SW480 (cell line): Measurements from ENCODE around the gene ZNF142.

Source experiments
- DNase-seq: peaks from one replicate; pipeline ENCODE4 v3.0.0-alpha.2; 2016; ENCODE audit warnings: low spot score

The ZNF142 gene

DNA sequence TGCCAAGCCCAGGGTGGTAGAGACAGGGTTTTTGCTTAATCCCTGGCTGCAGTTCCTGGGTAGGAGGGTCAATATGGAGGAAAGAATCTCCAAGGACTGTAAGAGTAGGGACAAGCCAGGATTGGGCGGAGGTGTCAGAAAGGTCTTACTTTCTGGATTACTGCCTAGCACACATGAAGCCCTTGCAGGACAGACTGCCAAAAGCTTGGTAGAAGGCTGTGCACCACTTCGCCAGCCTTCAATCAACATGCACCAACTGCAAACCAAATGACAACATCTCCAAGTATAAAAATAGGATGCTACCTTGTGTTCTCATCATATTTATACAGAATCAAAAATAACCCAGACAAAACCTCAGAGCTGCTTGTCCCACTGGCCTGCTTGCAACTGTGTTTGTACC lies 3.7 kb downstream of the ZNF142 start:
- DNase-seq, result no peak

DNA sequence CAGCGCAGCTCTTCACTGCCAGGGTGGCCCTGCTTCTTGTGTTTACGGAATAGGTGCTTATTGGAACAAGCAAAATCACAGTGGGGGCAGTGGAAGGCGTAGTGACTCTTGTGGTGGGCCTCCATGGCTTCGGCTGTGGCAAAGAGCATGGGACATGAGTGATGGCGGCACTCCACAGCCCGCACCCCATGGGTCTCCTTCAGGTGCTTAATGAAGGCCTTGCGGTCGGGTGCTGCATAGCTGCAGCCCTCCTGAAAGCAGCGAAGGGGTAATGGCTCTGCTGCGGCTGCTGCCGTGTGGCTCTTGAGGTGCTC lies 10.7 kb downstream of the ZNF142 start:
- no peak for DNase-seq

DNA sequence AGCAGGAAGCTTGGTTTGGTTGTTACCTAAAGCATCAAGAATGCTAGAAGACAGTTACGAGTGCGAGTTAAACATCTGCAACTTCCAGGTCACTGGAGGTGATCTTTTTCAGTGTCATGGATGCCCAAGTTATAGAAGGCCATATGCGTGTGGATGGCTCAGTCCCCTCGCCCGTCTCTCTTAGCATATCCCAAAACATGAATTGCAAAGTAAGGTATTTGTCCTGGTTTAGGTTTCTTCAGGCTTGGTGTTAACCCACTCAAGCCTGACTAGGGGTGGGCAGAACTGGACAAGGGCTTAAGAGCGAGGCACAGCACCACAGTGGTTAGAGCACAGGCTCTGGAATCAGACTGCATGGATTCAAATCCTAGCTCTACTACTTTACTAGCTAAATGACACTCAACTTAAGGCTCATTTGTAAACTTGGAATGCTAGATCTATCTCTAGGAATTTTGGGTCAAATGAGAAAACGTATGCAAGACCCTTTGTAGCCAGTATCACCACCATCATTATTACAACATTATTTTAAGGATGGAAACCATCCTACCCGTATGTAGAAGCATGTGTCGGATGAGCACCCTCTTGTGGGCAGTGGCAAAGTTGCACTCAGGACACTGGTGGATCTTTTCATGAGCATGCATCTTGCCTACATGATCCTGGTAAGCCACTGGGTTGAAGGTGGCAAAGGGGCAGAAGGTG lies 11.2 kb downstream of the ZNF142 start:
- peak; percentile 48 for DNase-seq

DNA sequence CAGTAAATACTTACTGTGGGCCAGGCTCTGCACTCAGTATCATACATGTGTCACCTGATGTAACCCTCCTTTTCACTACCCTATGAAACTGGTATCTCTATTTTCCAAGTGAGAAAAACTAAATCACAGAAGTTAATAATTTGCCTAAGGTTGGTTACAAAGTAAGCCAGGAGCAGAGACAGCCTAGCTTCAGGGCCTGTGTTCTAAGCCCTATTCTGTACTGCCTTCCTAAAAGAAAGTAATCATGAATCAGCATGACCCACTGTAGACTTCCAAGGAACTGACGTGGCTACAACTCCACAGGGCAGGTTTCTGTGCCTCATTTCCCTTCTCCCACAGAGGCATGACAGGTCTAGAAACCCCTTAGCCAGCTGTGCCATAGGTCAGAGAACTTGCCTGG lies 14.3 kb downstream of the ZNF142 start:
- DNase-seq, result no peak

DNA sequence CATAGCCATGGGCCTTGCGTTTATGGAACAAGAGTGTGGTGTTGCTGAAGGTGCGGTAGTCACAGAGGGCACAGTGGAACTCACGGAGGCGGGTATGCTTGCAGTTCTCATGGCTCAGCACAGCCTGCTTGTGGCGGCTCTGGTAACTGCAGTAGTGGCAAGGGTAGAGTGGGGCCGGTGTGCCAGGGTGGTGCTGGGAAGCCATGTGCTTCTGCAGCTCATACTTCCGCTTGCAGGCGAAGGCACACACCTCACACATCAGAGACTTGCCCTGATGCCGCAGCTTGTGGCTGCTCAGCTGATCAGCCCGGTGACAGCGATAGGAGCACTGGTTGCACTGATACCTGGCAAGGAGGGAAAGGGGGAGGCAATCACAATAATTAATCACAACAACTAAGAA lies 14.7 kb downstream of the ZNF142 start:
- no peak for DNase-seq

DNA sequence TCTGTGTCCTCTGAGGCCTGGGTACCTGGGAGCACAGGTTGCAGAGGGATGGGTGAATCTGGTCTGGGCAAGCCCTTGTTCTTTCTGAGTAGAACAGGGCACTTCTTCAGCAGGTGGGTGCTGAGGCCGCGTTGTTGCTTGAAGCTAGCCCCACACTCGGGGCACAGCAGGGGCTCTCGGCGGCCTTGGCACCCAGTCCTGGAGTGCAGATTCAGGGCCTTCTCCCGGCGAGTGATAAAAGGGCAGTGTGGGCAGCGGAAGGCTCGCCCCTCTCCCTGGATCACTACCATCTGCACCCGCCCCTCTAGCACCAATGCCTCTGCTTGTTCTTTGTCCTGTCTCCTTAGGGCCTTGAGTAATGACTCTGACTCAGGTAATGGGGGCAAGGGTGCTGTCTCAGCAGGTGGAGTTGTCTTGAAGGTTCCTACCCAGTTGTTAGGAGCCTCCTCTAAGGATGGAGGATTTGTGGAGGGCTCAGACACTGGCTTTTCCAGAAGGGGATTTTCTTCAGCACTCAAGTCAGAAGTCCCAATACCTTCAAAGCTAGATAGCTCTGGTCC lies 15.6 kb downstream of the ZNF142 start:
- no peak for DNase-seq

DNA sequence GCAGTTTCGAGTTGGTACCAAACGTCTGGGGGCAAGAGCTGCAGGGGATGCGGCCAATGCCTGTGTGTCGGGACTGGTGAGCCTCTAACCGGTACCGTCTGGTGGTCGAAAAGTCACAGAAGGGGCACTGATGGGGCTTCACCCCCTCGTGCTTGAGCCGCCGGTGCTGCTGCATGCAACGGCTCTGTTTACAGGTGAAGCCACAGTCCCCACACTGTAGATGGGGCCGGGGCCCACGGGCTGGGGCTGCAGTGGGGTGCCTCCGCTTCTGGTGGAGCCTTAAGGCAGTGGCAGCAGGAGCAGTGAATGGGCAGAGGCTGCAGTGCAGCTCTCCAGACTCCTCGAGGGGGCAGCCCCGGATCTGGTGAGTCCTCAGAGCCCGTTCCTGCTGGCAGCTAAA lies 16.6 kb downstream of the ZNF142 start:
- DNase-seq, result no peak

DNA sequence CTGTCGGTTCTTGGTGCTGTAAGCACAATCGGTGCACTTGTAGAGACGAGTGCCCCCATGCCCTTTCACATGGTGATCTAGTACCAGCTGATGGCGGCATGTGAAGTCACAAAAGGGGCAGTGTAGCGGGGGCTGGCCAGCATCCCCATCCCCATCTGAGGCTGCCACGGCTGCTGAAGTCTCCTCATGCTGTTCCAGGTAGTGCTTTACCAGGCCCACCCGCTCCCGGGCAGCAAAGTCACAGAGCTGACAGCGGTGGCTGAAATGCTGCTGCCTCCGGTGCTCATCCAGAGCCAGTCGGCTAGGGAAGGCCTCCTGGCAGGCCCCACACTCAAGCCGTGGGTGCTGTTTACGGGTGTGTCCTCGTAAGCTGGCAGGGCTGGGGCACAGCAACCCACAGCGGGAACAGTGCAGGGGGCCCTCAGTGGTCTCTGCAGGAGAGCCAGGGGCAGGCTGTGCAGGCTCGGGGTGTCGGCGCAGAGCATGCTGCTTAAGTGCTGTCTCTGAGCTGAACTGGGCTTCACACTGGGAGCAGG lies 17.2 kb downstream of the ZNF142 start:
- DNase-seq, result no peak

DNA sequence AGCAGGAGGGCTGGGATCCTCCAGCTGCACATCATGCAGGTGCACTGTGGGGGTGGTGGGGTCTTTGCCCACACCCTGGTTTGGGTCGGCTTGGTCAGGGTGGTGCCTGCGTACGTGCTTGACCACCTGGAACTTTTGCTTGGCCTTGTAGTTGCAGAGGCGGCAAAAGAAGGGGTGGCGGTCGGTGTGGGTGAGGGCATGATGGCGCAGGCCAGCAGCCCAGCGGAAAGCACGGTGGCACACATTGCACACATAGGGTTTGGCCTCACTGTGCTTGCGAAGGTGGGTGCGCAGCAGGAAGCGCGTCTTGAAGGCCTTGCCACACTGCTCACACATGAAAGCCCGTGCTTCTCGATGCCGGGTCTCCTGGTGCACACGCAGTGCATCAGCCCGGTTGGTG lies 21.1 kb downstream of the ZNF142 start:
- DNase-seq, result no peak

DNA sequence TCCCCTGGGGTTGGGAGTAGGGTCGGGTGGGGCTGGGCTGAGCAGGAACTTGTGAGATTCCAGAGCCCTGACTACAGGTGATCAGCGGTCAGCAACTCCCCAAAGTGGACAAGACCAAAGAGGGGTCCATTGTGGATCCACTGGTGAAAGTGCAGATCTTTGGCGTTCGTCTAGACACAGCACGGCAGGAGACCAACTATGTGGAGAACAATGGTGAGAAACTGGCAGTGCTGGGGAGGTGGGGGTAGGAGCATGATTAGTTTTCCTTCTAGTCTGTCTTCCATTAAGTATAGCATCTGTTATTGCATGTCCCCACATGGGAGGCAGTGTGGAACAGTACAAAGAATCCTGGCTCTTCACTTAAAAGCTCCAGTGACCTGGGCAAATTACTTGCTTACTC lies 23.7 kb downstream of the ZNF142 start:
- DNase-seq, result no peak

DNA sequence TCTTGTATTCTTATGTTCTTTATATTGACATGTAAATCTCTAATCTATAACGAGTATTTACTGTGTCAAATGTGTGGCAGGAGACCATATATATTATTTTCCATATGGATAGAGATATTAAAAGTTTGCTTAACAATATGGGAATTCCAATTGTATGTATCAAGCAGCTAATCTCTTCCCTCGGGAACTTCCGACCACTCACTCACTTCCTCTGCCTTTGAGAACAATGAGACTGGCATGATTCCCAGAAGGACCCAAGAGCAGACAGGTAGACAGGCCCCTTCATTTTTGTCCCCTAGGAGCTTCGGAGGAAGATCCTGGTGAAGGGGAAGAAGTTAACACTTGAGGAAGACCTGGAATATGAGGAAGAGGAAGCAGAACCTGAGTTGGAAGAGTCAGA lies 27.6 kb downstream of the ZNF142 start:
- peak; percentile 27 for DNase-seq

DNA sequence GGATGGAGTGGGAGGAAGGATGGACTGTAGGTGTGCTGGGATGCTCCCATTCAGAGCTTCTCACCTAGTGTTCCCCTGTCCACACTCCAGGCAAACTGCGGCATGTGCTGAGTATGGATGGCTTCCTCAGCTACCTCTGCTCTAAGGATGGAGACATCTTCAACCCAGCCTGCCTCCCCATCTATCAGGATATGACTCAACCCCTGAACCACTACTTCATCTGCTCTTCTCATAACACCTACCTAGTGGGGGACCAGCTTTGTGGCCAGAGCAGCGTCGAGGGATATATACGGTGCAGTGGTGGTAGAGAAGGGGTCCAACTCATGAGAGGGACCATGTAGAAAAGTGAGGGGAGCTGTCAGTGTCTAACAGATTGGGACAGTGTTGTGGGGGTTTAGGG lies 31.5 kb downstream of the ZNF142 start:
- no peak for DNase-seq

DNA sequence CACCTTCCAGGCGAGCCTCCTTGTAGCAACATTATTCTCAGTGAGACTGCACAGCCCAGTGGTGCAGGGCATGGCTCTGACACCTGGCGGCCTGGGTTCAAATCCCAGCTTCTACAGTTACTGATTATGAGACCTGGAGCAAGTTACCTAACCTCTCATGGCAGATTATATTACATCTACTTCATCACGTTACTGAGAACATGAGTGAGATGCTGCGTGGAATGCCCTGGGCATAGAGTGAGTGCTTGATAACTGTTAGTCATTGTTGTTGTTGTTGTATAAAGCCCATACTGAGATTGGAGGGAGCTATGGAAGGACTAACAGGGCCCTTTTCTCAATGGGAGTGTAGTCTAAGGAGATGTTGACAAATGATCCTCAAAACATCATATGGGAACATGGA lies 33.1 kb downstream of the ZNF142 start:
- no peak for DNase-seq

DNA sequence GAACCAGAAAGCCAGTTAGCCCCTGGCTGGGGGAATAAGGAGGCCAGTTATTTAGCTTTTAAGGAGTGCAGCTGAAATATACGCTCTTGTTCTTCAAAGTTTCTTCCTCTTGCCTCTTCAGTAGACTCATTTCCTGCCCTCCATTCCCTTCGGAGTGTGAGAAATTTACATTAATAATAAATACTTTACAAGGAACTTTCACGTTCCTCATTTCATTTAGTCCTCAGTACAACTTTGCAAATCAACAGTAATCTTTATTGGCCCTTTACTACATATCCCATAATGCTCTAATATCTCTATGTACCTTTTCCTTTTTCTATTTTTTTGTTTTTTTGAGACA lies 36.1 kb downstream of the ZNF142 start:
- no peak for DNase-seq

DNA sequence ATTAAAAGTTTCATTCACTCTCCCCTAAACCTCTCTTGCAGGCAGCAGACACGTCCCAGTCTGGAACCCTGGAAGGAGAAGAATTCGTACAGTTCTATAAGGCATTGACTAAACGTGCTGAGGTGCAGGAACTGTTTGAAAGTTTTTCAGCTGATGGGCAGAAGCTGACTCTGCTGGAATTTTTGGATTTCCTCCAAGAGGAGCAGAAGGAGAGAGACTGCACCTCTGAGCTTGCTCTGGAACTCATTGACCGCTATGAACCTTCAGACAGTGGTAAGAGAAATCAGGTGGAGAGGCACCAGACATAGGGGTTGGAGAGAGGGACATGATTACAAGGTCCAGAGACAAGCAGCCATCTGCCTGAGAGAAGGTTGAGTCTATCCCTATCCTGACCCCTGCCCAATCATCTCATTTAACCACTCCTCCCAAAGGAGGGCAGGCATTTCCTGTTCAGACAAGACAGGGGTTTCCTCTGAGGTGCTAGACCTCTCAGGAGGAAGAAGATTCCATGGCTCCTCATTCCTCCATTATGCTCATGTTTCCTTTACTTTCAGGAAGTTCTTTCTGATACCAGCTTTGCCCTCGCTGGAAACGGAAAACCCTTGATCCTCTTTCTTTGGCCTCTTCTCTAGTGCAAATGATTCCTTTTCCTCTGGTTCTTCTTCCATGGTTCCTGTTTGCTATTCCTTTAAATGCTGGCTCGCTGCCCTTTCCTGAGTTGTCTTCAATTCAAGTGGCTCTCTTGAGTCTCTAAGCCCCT lies 36.6 kb downstream of the ZNF142 start:
- DNase-seq, result no peak

DNA sequence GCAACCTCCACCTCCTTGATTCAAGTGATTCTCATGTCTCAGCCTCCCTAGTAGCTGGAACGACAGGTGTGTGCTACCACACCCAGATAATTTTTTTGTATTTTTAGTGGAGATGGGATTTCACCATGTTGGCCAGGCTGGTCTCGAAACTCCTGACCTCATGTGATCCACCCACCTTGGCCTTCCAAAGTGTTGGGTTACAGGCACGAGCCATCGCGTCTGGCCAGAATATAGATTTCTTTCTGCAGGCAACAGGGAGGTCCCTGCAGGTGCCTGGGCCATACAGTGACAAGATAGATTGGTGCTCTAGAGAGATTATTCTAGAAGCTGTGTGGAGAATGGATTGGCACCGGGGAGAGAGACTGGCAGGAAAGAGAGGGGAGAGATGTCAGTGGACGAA lies 38.4 kb downstream of the ZNF142 start:
- no peak for DNase-seq

DNA sequence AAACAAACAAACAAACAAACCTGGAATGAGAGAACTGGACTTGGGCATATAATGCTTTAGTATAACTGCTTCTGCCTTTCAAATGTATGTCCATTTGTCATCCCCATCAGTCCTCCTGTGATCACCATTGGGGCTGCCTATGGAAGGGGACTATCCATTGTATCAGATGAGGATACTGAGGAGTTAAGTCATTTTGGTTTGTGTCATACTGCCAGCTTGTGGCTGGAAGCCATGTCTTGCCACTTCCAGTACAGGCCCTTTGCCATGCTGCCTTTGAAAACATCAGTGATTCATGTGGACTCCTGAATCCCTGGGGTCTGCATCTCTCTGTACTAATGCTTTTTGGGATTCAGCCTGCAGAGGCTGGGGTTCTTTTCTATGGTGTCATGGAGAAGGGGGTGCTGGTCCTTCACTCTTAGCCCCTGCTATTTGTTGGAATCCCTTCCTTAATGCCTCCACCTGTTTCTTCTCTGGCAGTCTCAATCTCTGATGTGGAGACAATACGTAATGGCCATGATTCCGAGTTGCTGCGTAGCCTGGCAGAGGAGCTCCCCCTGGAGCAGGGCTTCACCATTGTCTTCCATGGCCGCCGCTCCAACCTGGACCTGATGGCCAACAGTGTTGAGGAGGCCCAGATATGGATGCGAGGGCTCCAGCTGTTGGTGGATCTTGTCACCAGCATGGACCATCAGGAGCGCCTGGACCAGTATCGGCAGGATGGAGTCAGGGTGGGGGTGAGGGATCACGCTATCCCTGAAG lies 41.1 kb downstream of the ZNF142 start:
- DNase-seq, result peak; percentile 48

DNA sequence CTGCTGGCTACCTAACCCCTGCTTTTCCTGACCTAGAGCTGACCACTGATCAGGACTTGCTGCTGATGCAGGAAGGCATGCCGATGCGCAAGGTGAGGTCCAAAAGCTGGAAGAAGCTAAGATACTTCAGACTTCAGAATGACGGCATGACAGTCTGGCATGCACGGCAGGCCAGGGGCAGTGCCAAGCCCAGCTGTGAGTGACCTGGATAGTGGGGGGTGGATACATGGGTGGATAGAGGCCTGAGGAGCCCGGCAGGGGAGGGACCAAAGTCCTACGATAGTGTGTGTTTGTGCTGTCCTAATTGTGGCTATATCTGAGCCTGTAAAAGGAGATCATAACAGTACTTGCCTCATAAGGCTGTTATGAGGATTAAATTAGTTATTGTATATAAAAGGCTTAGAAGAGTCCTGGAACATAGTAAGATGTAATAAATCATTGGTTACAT lies 43.5 kb downstream of the ZNF142 start:
- no peak for DNase-seq

DNA sequence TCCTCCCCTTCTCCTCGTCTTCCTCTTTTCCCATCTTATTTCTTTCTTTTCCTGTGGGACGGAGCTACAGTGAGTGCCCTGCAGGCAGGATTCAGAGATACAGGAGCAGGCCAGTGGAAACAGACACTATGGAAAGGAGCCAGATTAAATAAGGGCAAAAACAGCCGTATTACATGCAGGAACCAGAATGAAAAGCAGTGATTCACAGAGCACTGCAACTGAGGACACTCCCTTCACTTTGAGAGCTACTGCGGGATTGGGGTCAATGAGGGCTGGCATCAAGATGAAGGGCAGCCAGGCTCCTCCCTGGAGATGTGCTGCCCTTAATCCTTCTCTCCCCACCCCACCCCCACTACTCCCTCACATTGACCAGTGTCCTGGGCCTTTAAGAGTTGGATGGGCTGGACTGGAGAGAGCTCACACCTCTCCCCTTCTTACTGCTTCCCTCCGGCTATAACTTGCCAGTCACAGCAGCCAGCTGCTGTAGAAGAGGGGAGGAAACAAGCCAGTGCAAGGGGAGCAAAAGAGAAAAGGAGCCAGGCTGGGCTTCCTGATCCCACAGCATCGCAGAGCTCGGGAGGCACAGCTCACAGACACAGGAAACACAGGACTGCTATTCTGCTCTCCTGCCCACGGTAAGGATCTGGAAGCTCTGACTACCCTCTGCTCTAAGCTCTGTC lies 51.8 kb downstream of the ZNF142 start, which contains the start of gene PLCD4:
TSS of gene PLCD4 (plus strand) at position 464 of the 680 bp plus-strand sequence. CDS start 7,841 bp downstream, outside the sequence.
- DNase-seq, result no peak

DNA sequence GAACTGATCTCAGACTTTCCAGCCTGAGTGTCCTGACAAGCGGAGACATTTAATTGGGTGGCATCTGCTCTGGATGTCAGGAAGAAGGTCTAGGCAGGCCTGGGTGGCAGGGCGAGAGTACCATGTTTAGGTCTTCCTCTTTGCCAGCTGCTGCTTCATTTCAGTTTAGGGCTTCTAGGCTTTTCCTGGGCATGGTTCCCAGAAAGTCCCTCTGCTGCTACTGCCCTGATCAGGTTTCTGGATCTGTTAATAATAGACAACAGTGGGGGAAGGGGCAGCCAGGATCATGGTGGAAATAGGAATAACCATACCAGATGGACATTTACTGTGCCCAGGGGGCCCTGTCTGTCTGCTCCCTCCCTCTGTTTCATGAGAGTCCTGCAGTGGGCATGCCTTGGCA lies 54.0 kb downstream of the ZNF142 start:
- DNase-seq, result no peak
